ENCODE results near the gene MEP1A. TPM values are rescaled to one million over a fixed set of nuclear protein-coding genes. Genes with fewer than 3 reads are reported as not detected.
"Not testable (repeated sequence)": the region's sequence is repeated elsewhere in the genome, so short reads cannot be mapped to it uniquely, and the experiment has no call there.

MEP1A gene
- total and polyA plus RNA-seq, 4 donors: 0.06 to 0.11 (median 0.08) TPM

DNA sequence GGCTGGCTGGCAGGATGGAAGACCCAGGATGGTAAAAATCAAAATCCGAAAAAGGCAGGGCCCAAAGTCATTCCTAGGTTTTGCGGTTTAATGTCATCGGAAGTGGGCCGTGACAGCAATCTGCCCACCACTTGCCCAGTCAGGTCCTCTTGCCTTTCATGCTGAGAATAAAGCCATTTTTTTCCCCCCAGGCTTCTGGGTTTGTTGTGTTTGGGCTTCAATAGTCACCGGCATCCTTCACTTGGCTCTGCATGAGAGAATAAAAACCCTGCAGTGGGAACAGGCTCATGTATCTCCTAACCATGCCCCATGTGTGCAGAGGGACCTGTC is 56.1 kb downstream of the MEP1A start:
- peaks cover 0 to 9% (median 0%) of the 10 kb centered on the region in 5 donors for H3K4me1 ChIP-seq (ENCODE audit: control insufficient read depth in 5 of 5, insufficient read depth in 5 of 5, low read length in 5 of 5)
- no peaks in the 10 kb centered on the region for H3K9me3 ChIP-seq (ENCODE audit: control insufficient read depth in 4 of 4, insufficient read depth in 3 of 4, low read length in 3 of 4)
- 56 to 68% methylated on average over 5 of the region's 5 CpGs for WGBS, 2 donors
- DNase-seq (peak in 1 of 3 donors; percentile 14), ATAC-seq (ENCODE audit: insufficient read depth, low FRiP score) (peak; percentile 3)
- peak overlapping the region in 1 of 2 donors; percentile 11 for H3K27ac ChIP-seq (ENCODE audit: low read depth in 1 of 2, low read length in 1 of 2)
- peaks cover 0 to 2% (median 0%) of the 10 kb centered on the region in 3 donors for H3K27me3 ChIP-seq (ENCODE audit: control insufficient read depth in 3 of 3, insufficient read depth in 3 of 3, low read length in 2 of 3)
- H3K9ac ChIP-seq (ENCODE audit: insufficient read depth in 1 of 2, low read length in 2 of 2): no peak overlapping the region
- peaks cover 0 to 4% (median 0%) of the 10 kb centered on the region in 4 donors for H3K36me3 ChIP-seq (ENCODE audit: control insufficient read depth in 4 of 4, insufficient read depth in 4 of 4, low read length in 4 of 4)
- TF ChIP-seq, protein P1, sequence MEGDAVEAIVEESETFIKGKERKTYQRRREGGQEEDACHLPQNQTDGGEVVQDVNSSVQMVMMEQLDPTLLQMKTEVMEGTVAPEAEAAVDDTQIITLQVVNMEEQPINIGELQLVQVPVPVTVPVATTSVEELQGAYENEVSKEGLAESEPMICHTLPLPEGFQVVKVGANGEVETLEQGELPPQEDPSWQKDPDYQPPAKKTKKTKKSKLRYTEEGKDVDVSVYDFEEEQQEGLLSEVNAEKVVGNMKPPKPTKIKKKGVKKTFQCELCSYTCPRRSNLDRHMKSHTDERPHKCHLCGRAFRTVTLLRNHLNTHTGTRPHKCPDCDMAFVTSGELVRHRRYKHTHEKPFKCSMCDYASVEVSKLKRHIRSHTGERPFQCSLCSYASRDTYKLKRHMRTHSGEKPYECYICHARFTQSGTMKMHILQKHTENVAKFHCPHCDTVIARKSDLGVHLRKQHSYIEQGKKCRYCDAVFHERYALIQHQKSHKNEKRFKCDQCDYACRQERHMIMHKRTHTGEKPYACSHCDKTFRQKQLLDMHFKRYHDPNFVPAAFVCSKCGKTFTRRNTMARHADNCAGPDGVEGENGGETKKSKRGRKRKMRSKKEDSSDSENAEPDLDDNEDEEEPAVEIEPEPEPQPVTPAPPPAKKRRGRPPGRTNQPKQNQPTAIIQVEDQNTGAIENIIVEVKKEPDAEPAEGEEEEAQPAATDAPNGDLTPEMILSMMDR (IDR thresholded peaks at IDR 0.05; ENCODE audit: control extremely low read depth, extremely low read depth): no peak
- H3K4me3 ChIP-seq: no peak overlapping the region

DNA sequence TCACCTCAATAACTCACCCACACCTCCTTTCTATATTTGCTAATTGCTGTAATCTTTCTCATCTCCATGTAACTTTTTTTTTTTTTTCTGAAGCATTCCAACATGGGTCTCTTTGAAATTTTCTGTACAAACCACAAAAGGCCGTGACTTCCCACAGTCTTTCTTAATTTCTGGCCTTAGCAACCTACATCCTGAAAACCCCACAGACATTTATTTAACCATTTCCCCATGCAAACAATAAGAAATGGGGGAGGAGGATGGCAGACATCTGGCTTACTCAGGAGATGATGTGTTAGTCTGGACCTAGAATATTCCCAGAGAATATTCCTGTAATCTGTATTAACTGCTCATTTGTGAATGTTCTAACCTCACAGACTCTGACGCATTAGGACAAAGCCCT is 57.6 kb downstream of the MEP1A start:
- H3K27ac ChIP-seq (ENCODE audit: low read depth in 1 of 2, low read length in 1 of 2): no peak overlapping the region
- TF ChIP-seq, protein P1 (IDR thresholded peaks at IDR 0.05; ENCODE audit: control extremely low read depth, extremely low read depth): no peak

DNA sequence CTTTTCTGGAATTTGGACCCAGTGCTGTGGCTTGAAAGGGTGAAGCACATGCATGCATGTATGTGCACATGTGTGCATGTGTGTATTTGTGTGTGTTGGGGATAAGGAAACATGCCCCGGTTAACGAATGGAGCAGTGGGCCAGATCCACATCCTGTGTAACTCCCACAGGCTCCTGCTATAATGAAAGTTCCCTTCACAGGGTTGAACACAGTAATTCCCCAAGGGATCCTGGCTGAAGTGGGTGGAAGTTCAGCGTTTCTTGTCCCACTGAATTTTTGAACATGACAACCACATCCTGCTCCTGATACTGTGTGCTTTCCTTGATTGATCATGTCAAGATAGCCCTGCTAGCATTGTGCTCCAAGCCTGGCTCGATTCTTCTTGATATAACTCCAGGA is 58.4 kb downstream of the MEP1A start:
- Histone ChIP-seq H3K4me1 (ENCODE audit: control insufficient read depth in 5 of 5, insufficient read depth in 5 of 5, low read length in 5 of 5) (peaks cover 0 to 11% (median 0%) of the 10 kb centered on the region in 5 donors), H3K27ac (ENCODE audit: low read depth in 1 of 2, low read length in 1 of 2) (peak overlapping the region in 1 of 2 donors; percentile 7)
- H3K9ac ChIP-seq (ENCODE audit: insufficient read depth in 1 of 2, low read length in 2 of 2); DNase-seq; H3K36me3 ChIP-seq (ENCODE audit: control insufficient read depth in 4 of 4, insufficient read depth in 4 of 4, low read length in 4 of 4); H3K9me3 ChIP-seq (ENCODE audit: control insufficient read depth in 4 of 4, insufficient read depth in 3 of 4, low read length in 3 of 4); H3K4me3 ChIP-seq; ATAC-seq (ENCODE audit: insufficient read depth, low FRiP score); H3K27me3 ChIP-seq (ENCODE audit: control insufficient read depth in 3 of 3, insufficient read depth in 3 of 3, low read length in 2 of 3): not testable (repeated sequence)
- 38 to 48% methylated on average over 4 of the region's 4 CpGs for WGBS, 2 donors

More for the DNA sequence above, 57.6 kb downstream of the MEP1A start:
- Histone ChIP-seq H3K36me3 (ENCODE audit: control insufficient read depth in 4 of 4, insufficient read depth in 4 of 4, low read length in 4 of 4) (peaks cover 0 to 8% (median 0%) of the 10 kb centered on the region in 4 donors), H3K9ac (ENCODE audit: insufficient read depth in 1 of 2, low read length in 2 of 2) (no peak overlapping the region), H3K4me3 (no peak overlapping the region), H3K9me3 (ENCODE audit: control insufficient read depth in 4 of 4, insufficient read depth in 3 of 4, low read length in 3 of 4) (no peaks in the 10 kb centered on the region), H3K4me1 (ENCODE audit: control insufficient read depth in 5 of 5, insufficient read depth in 5 of 5, low read length in 5 of 5) (peaks cover 0 to 11% (median 0%) of the 10 kb centered on the region in 5 donors), H3K27me3 (ENCODE audit: control insufficient read depth in 3 of 3, insufficient read depth in 3 of 3, low read length in 2 of 3) (no peaks in the 10 kb centered on the region)
- ATAC-seq (ENCODE audit: insufficient read depth, low FRiP score) (no peak), DNase-seq (no peak)
- WGBS, 2 donors: 46 to 55% methylated on average over 2 of the region's 2 CpGs

DNA sequence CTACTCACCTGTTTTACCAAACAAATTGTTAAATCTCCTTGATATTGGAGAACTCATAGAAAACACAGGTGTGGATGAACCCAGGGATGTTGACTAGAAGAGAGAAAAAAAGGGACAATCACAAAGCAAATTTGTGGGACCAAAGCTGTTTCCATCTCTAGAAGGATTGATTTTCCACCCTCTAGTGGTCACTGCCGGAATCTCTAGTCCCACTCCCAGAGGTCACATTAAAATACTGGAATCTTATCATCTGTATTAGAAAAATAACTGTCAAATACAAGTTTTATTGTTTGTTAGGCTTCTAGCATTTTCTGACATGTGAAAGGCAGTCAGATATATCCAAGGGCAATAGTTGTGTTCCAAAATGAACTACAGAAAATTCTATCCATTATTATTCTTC is 62.8 kb downstream of the MEP1A start:
- H3K27ac ChIP-seq (ENCODE audit: low read depth in 1 of 2, low read length in 1 of 2); ATAC-seq (ENCODE audit: insufficient read depth, low FRiP score); H3K9ac ChIP-seq (ENCODE audit: insufficient read depth in 1 of 2, low read length in 2 of 2); H3K9me3 ChIP-seq (ENCODE audit: control insufficient read depth in 4 of 4, insufficient read depth in 3 of 4, low read length in 3 of 4); H3K4me3 ChIP-seq; H3K4me1 ChIP-seq (ENCODE audit: control insufficient read depth in 5 of 5, insufficient read depth in 5 of 5, low read length in 5 of 5); H3K27me3 ChIP-seq (ENCODE audit: control insufficient read depth in 3 of 3, insufficient read depth in 3 of 3, low read length in 2 of 3): not testable (repeated sequence)
- WGBS, 2 donors: 43 to 56% methylated on average over 1 of the region's 1 CpG
- H3K36me3 ChIP-seq (ENCODE audit: control insufficient read depth in 4 of 4, insufficient read depth in 4 of 4, low read length in 4 of 4): peaks cover 0 to 16% (median under 1%) of the 10 kb centered on the region in 4 donors
- peak in 2 of 3 donors; percentile 14 to 25 for DNase-seq
- TF ChIP-seq, protein P1 (IDR thresholded peaks at IDR 0.05; ENCODE audit: control extremely low read depth, extremely low read depth): peak; percentile 32
